NCI-H510A (cell line): ENCODE data around the gene PARP15.
"Not testable (repeated sequence)": the region's sequence is repeated elsewhere in the genome, so short reads cannot be mapped to it uniquely, and the experiment has no call there.

Experiments
- DNase-seq: peaks from one replicate; lab custom pipeline; 2025; lab: John Stamatoyannopoulos, UW

PARP15 gene

DNA sequence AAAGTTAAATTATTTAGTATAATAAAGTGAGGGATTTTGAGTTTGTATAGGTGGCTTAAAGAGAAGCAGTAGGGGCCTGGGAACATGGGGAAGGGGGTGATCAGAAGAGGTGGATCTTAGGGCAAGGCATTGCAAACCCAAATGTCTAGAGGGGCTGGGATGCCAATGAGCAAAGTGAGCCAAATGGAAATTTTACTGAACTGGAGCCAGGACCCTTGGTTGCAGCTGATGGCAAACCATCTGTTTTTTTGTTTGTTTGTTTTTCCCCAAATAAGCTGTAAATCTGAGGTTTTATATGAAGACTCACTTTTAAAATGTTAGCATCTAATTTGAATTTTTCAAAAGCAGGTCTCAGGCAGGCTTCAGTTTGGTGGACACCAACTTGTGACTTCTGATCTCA is 88.4 kb downstream of the PARP15 start:
- no peak for DNase-seq

DNA sequence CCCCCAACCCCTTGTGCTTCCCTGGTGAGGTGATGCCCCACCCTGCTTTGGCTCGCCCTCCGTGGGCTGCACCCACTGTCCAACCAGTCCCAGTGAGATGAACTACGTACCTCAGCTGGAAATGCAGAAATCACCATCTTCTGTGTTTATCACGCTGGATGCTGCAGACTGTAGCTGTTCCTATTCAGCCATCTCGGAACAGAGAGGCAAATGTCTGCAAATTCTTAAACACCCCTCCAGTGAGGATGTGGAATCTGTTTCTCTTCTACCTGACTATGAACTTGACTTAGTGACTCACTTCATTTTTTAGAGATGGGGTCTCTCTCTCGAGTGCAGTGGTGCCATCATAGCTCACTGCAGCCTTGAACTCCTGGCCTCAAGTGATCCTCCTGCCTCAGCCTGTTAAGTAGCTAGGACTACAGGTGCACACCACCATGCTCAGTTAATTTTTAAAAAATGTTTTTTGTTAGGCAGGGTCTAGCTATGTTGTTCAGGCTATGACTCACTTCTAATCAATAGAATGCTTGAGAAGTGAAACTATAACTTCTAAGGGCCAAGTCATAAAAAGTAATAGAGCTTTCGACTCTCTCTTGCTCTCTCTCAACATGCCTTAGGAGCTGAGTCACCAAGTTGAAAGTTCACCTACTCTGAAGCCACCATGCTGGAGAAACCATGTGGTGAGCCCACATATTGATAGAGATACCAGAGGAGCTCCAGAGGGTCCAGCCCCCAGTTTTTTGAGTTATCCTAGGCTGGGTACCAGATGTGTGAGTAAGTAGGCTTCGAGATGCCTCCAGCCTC is 91.7 kb downstream of the PARP15 start:
- DNase-seq: no peak

DNA sequence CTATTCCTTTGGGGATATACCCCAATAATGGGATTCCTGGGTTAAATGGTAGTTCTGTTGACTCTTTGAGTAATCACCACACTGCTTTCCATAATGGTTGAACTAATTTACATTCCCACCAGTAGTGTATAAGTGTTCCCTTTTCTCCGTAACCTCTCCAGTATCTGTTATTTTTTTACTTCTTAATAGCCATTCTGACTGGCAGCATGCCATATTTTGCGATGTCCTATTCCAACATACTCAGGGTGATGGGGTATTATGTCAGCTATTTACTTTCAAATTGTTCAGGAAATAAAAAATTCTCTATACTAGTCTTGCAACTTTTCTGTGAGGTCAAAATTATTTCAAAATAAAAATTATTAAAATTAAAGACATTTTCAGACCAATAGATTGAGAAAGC is 94.1 kb downstream of the PARP15 start:
- no peak for DNase-seq

DNA sequence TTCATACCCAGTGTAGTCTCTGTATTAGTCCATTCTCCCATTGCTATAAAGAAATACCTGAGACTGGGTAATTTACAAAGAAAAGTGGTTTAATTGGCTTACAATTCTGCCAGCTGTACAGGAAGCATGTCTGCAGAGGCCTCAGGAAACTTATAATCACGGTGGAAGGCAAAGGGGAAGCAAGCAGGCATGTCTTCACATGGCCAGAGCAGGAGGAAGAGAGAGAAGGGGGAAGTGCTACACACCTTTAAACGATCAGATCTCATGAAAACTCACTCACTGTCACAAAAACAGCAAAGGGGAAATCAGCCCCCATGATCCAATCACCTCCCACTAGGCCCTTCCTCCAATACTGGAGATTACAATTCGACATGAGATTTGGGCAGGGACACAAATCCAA is 96.9 kb downstream of the PARP15 start:
- DNase-seq: no peak

DNA sequence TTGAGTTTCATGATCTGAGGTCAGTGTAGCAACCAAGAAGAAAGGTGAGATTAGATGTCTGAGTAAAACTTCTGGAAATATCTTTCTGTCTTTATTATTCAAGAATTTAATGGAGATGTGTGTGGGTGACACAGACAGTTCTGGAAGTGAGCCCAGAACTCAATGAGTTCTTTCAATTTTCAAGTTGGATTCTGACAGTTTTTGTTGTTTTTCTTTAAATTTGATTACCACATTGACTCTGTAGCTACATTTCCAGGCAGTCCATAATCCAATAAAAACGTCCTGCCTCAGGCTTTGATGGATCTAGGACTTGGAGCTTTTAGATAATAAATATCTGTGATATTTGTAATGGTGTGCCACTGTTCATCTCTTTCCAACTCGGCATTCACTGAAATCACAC is 99.3 kb downstream of the PARP15 start:
- no peak for DNase-seq

DNA sequence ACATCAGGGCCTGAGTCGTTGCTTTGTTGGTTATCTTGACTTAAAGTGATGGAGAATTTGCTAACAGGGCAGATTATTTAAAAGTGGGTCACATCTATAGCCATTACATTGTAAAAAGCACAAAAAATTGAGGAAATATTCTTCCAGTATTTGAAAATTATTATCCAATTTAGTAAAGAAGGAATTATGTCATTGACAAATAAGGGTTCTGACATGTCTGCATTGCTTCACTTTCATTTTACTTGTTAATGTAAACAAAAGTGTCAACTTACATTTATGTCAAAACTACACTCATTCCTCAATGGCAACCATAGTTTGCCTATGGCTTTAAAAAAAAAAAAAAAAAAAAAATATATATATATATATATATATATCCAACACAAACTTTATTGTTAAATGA is 99.8 kb downstream of the PARP15 start:
- DNase-seq: no peak

DNA sequence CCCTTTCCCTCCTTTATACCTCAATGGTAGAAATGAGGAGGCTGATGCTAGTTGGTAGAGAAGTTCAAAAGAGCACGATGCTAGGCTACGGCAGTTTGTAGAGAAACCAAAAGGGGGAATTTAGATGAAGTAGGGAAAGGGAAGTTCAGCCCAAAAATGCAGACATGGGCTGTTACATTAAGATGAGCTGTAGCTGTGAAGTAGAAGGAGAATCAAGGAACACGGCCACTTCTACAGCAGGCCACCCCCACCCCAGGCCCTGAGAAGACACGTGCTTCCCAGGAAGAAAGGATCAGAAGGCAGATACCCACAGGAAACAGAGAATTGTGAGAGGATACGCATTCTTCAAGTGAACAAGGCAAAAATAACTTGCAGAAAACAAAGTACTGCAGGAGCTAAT is 101.1 kb downstream of the PARP15 start:
- DNase-seq: no peak

DNA sequence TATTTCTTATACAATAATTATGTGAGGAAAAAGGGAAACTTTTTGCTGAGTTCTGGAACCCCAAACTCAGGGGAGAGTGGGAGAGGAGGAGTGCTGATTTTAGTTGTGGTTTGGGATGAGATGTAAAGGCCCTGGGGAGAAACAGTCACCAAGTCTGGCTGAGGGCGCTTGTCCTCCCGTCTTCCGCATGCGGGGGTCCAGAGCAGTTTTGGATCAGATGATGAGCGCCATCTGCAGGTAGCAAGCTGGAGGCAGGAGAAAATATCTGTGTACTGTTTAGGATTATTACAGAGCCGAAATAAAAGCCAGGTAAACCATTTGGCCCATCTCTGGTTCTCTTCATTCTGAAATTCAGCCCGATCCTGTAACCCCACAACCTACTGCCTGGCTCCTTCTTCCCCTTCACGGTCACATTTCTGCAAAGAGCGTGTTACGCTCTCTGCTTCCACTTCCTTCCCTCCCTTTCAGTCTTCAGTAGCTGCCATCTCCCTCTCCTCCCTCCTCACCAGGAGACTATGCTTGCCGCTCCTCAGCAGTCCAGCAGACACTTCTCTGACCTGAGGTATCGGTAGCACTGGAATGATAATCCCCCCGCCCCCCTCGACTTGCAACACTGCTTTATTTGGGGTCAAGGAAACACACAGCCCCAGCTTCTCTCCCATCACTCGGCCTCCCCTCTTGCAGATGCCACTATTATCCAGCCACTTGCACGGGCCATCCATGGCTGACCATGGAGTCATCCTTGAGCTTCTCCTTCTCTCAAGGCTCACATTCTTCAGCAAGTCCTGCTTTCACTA is 101.8 kb downstream of the PARP15 start:
- DNase-seq: peak; percentile 18

DNA sequence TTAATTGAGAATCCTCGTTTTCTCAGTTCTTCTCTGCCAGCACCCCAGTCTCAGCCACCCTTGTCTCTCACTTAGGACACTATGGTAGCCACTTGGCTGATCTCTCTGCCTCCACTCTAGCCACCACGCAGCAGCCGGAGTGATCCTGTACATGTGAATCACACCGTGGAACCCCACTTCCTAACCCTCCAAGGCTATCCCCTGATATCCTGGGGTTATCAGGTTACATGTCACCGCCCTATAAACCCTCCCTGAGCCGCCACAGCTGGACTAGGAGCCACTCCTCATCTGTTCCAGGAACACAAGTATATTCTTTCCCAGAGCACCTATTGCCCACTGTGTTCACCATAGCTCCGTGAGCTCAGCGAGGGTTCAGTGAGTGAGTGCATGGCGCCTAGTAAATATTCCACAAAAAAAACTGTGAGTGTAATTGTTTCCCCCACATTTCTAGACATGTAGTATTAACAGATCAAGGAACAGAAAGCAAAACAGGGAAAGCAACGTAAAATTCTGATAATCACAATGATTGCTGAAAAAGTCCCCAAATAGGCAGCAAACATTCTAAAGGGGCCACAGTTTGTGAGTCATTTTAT is 102.5 kb downstream of the PARP15 start:
- DNase-seq: no peak

DNA sequence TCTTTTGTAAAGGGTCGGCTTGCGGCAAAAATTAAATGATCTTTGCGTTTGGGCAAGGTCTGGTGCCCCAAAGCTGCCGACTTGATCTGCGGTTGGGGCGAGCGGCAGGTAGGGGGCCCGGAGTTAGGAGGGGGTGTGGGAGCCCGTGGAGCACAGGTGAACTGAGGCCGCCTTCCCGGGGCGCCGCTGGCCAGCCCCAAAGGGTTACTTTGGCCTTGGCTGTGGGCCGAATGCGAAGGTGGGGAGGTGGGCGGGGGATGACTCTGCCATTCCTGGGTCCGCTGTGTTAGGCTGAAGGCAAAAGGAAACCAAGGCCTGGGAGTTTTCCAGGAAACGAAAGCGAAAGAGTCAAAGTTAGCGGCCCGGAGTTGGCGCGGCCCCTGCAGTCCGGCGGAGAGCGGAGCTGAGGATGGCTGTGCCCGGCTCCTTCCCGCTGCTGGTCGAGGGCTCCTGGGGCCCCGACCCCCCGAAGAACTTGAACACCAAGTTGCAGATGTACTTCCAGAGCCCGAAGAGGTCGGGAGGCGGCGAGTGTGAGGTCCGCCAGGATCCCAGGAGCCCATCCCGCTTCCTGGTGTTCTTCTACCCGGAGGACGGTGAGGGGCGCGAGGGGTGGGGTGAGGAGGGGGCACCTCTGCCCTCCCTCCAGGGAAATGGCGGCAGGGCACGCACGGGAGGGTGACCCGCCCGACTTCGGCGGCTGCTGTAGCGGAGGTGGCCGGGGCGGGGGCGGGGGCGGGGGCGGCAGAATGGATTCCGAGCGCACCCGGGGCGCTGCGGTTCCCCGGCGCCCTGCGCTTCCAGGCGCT is 103.2 kb downstream of the PARP15 start, which contains the start of gene PARP14:
Gene PARP14 (plus strand): TSS at position 365 of the 809 bp plus-strand sequence. CDS start 45 bp downstream, at position 410.
- DNase-seq: no peak

DNA sequence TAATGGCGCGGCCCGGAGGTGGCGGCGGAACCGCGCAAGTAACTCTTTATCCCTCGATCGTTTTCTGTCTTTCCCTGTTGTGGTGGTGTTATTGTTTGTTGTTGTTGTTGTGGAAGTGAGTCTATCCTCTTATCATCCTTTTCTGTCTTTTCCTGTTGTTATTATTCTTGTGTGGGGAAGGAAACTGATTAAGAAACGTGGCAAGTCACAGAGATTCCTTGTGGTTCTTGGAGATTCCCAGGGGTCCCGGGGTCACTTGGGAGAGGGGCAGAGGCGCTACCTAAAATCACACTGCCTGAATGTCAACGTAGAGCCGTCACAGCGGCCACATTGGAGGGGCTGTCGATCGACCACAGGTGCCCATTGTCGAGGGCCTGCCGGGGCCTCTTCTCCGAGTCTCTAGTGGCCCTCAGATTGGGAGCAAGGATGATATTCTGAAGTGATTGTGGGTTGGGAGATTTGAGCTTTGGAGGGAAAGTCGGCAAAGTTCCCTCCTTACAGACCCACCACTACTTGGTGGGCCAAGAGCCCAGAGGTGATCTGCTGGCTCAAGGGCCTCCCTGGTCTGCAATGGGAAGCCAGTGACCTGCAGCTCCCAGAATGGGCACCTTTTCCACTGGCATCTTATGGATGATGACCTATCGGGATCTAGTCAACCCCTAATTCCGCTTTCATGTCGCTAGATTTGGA is 104.0 kb downstream of the PARP15 start:
- DNase-seq: no peak

DNA sequence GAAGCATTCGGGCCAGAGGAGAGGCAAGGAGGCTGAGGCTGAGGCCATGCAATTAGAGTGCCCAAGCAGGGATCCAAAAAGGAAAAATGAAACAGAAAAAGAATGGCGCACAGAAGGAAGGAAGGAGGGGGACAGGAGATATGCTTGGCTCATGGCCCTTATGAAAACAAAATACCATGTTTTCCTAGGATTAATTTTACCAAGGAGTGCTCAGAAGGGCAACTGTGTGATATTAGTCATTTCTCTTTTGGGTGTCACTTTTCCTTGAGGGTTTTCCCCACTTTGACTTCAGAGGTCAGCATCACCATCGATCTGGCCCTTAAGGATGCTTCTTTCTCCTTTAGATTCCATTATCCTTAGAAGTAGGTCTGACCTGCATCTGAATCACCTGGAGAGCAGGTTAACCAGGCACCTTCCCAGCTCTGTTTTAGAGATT is 104.5 kb downstream of the PARP15 start:
- DNase-seq: no peak

DNA sequence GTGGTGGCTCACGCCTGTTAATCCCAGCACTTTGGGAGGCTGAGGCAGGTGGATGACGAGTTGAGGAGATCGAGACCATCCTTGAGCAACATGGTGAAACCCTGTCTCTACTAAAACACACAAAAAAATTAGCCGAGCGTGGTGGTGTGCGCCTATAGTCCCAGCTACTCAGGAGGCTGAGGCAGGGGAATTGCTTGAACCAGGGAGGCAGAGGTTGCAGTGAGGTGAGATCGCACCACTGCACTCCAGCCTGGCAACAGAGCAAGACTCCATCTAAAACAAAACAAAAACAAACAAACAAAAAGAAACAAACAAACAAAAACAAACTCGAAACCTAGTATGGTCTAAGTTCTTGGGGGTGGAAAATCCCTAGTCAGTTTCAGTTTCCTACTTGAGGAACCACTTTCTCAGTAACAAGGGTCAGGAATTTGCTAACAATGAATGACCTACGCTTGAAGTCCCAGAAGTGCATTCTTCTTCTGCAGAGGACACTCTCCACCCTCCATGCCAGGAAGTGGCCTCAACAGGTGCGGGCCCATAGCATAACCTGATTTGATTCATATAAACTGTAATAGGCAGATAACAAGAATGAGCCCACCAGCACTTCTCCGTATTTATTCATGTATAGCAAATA is 105.4 kb downstream of the PARP15 start:
- DNase-seq: not testable (repeated sequence)

DNA sequence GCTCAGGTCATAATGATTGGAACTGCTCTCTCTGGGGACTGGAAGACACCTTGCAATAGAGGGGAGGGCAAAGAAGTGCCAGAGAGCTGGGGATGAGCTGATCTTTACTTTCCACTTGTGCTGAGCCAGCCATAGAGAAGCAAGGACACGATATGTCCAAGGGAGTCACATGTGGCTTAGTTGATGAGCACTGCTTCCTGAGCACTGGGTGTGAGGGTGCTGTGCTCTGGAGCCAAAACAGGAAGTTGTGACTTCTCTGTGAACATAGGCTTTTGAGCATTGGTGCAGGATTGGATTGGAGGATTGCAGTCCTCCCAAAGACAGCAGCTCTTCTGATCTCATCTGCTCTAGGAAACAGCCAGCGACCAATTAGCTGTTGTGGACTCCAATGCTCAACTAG is 109.8 kb downstream of the PARP15 start:
- DNase-seq: no peak
